CD14-positive monocyte (primary cell): Measurements from ENCODE around the gene KRTAP10-6. TPM values are rescaled to one million over a fixed set of nuclear protein-coding genes. Genes with fewer than 3 reads are reported as not detected.
"Not testable (repeated sequence)": the region's sequence is repeated elsewhere in the genome, so short reads cannot be mapped to it uniquely, and the experiment has no call there.

Source experiments
- DNase-seq, 3 donors: peaks; one replicate each; pipeline ENCODE4 v3.0.0-alpha.2; 2011 to 2022
- H2AFZ ChIP-seq: 2 replicates; pipeline ENCODE4 v1.6.0; 2012; ENCODE audit warnings: mild to moderate bottlenecking, low read depth, low read length, inconsistent platforms; ENCODE audit not compliant: insufficient read depth, poor library complexity, severe bottlenecking
- H3K27ac ChIP-seq, 2 donors: 1 replicate in 1 of 2; 2 replicates in 1 of 2; pipeline ENCODE4 v1.5.1; 2012 to 2013; ENCODE audit warnings: low read length in 2 of 2, control low read depth in 1 of 2, inconsistent platforms in 1 of 2, low read depth in 1 of 2, mild to moderate bottlenecking in 1 of 2
- H3K27me3 ChIP-seq, 2 donors: one replicate each; pipeline versions ENCODE4 v1.6.0 to v1.6.1; 2011 to 2013; ENCODE audit warnings: low read length in 2 of 2; ENCODE audit not compliant: control insufficient read depth in 2 of 2, insufficient read depth in 2 of 2
- H3K36me3 ChIP-seq, 2 donors: replicated peaks in 1 of 2; 1 replicate in 1 of 2; 2 replicates in 1 of 2; pipeline versions ENCODE4 v1.5.1 to v1.6.1; 2012 to 2013; ENCODE audit warnings: low read length in 2 of 2, control low read depth in 1 of 2, inconsistent platforms in 1 of 2, mild to moderate bottlenecking in 1 of 2; ENCODE audit not compliant: insufficient read depth in 2 of 2, control insufficient read depth in 1 of 2
- H3K4me1 ChIP-seq, 2 donors: 1 replicate in 1 of 2; 2 replicates in 1 of 2; pipeline versions ENCODE4 v1.5.1 to v1.6.1; 2012 to 2013; ENCODE audit warnings: low read length in 2 of 2, control low read depth in 1 of 2, inconsistent platforms in 1 of 2, mild to moderate bottlenecking in 1 of 2, moderate library complexity in 1 of 2; ENCODE audit not compliant: insufficient read depth in 2 of 2, control insufficient read depth in 1 of 2
- H3K4me2 ChIP-seq: replicated peaks from 2 replicates; pipeline ENCODE3; 2012; ENCODE audit warnings: low read length, moderate library complexity, mild to moderate bottlenecking; ENCODE audit not compliant: poor library complexity, severe bottlenecking; ENCODE audit errors: extremely low read depth
- H3K4me3 ChIP-seq, 3 experiments: fragments of 200-600 bp in 1 of 3; sonication (generic) in 1 of 3; replicated peaks in 1 of 3; 1 replicate in 2 of 3; 2 replicates in 1 of 3; pipeline ENCODE4 v1.5.1; 2011 to 2013; ENCODE audit warnings: low read length in 3 of 3, mild to moderate bottlenecking in 3 of 3, control low read depth in 2 of 3, low read depth in 2 of 3, inconsistent platforms in 1 of 3, moderate library complexity in 1 of 3
- H3K79me2 ChIP-seq: 2 replicates; pipeline ENCODE4 v1.6.0; 2012; ENCODE audit warnings: mild to moderate bottlenecking, control low read depth, inconsistent platforms, low read length, moderate library complexity; ENCODE audit not compliant: insufficient read depth
- H3K9ac ChIP-seq: 2 replicates; pipeline ENCODE4 v1.6.0; 2017; ENCODE audit warnings: low read length, mild to moderate bottlenecking; ENCODE audit not compliant: insufficient read depth, poor library complexity, severe bottlenecking
- H3K9me3 ChIP-seq, 2 donors: replicated peaks in 1 of 2; 1 replicate in 1 of 2; 2 replicates in 1 of 2; pipeline versions ENCODE4 v1.5.1 to v1.6.1; 2012 to 2013; ENCODE audit warnings: low read length in 2 of 2, control low read depth in 1 of 2; ENCODE audit not compliant: control insufficient read depth in 1 of 2, insufficient read depth in 1 of 2
- H4K20me1 ChIP-seq: 2 replicates; pipeline ENCODE4 v1.6.0; 2012; ENCODE audit warnings: mild to moderate bottlenecking, low read length, control low read depth, moderate library complexity; ENCODE audit not compliant: insufficient read depth
- H3K27ac Mint-ChIP-seq, 7 donors: one replicate each; pipeline ENCODE4 v1.8.0; 2020; ENCODE audit warnings: mild to moderate bottlenecking in 7 of 7, mixed read lengths in 7 of 7, moderate library complexity in 6 of 7, inconsistent platforms in 2 of 7
- H3K27me3 Mint-ChIP-seq, 3 donors: one replicate each; pipeline ENCODE4 v1.8.0; 2021 to 2022; ENCODE audit warnings: low read depth in 3 of 3, mild to moderate bottlenecking in 3 of 3, mixed read lengths in 3 of 3, moderate library complexity in 3 of 3, inconsistent platforms in 1 of 3
- H3K36me3 Mint-ChIP-seq, 2 donors: one replicate each; pipeline ENCODE4 v1.8.0; 2020; ENCODE audit warnings: mixed read lengths in 2 of 2, inconsistent platforms in 1 of 2, mild to moderate bottlenecking in 1 of 2
- H3K4me1 Mint-ChIP-seq: one replicate; pipeline ENCODE4 v1.8.0; 2020; ENCODE audit warnings: mild to moderate bottlenecking, mixed read lengths
- H3K4me3 Mint-ChIP-seq, 2 donors: one replicate each; pipeline ENCODE4 v1.8.0; 2020; ENCODE audit warnings: mild to moderate bottlenecking in 2 of 2, mixed read lengths in 2 of 2, moderate library complexity in 1 of 2
- H3K9me3 Mint-ChIP-seq, 7 donors: one replicate each; pipeline ENCODE4 v1.8.0; 2020 to 2022; ENCODE audit warnings: mixed read lengths in 7 of 7, mild to moderate bottlenecking in 6 of 7, moderate library complexity in 6 of 7, inconsistent platforms in 2 of 7
- CTCF ChIP-seq: fragments of 200-600 bp; IDR thresholded peaks from one replicate; pipeline ENCODE4 v1.8.0; 2022; ENCODE audit warnings: antibody characterized with exemption, mild to moderate bottlenecking
- WGBS: methylation state at CpG from one replicate; pipeline ENCODE4 v1.1.5; 2013; ENCODE audit warnings: missing lambda C conversion rate; ENCODE audit not compliant: insufficient coverage; 5-methylcytosine and 5-hydroxymethylcytosine counted together
- intact Hi-C, 2 donors: fragments of 100-400 bp; cut with micrococcal nuclease; formaldehyde crosslinking; loops; one replicate each; pipeline versions ENCODE4 v1.15.0 to v1.15.1; 2023
- polyA plus RNA-seq, 3 donors: library from polyadenylated mRNA; depleted of rRNA in 1 of 3; unstranded in 2 of 3; stranded (reverse) in 1 of 3; fragments of 300-500 nt in 2 of 3; fragments of >200 nt in 1 of 3; fragmentation: Illumina TruSeq in 2 of 3; gene quantifications; 1 replicate in 2 of 3; 2 replicates in 1 of 3; pipeline ENCODE4 v1.2.3, GENCODE V29; 2012 to 2021

Gene KRTAP10-6
- polyA plus RNA-seq, 3 donors = not detected

- Mint-ChIP-seq H3K9me3 (peaks cover 31 to 63% (median 52%) of the 10 kb centered on the region in 7 donors), H3K27ac (no peak overlapping the region), H3K4me3 (no peak overlapping the region), H3K27me3 (peaks cover 6 to 19% (median 7%) of the 10 kb centered on the region in 3 donors), H3K4me1 (no peaks in the 10 kb centered on the region), H3K36me3 (no peaks in the 10 kb centered on the region)
- Histone ChIP-seq H3K27me3 (no peaks in the 10 kb centered on the region), H3K36me3 (no peaks in the 10 kb centered on the region), H3K4me3 (no peak overlapping the region), H3K27ac (no peak overlapping the region), H3K4me2 (no peak overlapping the region), H4K20me1 (no peaks in the 10 kb centered on the region), H3K9me3 (peaks cover 29 to 34% of the 10 kb centered on the region in 2 donors), H3K4me1 (no peaks in the 10 kb centered on the region), H3K79me2 (no peaks in the 10 kb centered on the region), H2AFZ (no peak overlapping the region), H3K9ac (no peak overlapping the region)
- no peak for DNase-seq
- intact Hi-C loops = no loop called here
- TF ChIP-seq CTCF = no peak
- WGBS = 83% methylated on average over 18 of the region's 18 CpGs
Observed at GRCh38 chr21:44628707-44629391, 36.5 kb upstream of the KRTAP10-6 start.

- H3K36me3 ChIP-seq, DNase-seq, H3K4me3 Mint-ChIP-seq, H3K27ac Mint-ChIP-seq, H3K27me3 ChIP-seq, H3K27ac ChIP-seq, H4K20me1 ChIP-seq, H3K4me3 ChIP-seq, H3K4me2 ChIP-seq, H3K9ac ChIP-seq, H3K4me1 ChIP-seq, H3K79me2 ChIP-seq, H3K4me1 Mint-ChIP-seq, intact Hi-C loops, H3K36me3 Mint-ChIP-seq, H2AFZ ChIP-seq: not testable (repeated sequence)
- Mint-ChIP-seq H3K27me3 (peaks cover 6 to 18% (median 7%) of the 10 kb centered on the region in 3 donors), H3K9me3 (peaks cover 38 to 70% (median 56%) of the 10 kb centered on the region in 7 donors)
- WGBS = 52% methylated on average over 7 of the region's 15 CpGs
- peaks cover 37 to 39% of the 10 kb centered on the region in 2 donors for H3K9me3 ChIP-seq
Observed at GRCh38 chr21:44627831-44628233, 35.5 kb upstream of the KRTAP10-6 start.

- H2AFZ ChIP-seq, H4K20me1 ChIP-seq, H3K79me2 ChIP-seq, H3K27ac ChIP-seq, H3K4me2 ChIP-seq, H3K4me1 ChIP-seq, H3K36me3 ChIP-seq, intact Hi-C loops, H3K27me3 ChIP-seq, DNase-seq, H3K4me1 Mint-ChIP-seq, H3K9ac ChIP-seq, H3K36me3 Mint-ChIP-seq, H3K4me3 Mint-ChIP-seq, H3K4me3 ChIP-seq: not testable (repeated sequence)
- peak overlapping the region in 1 of 7 donors; percentile 25 for H3K27ac Mint-ChIP-seq
- WGBS = 84% methylated on average over 14 of the region's 20 CpGs
- peaks cover 6 to 14% (median 8%) of the 10 kb centered on the region in 3 donors for H3K27me3 Mint-ChIP-seq
- H3K9me3 ChIP-seq = peaks cover 38 to 42% of the 10 kb centered on the region in 2 donors
- peaks cover 42 to 69% (median 58%) of the 10 kb centered on the region in 7 donors for H3K9me3 Mint-ChIP-seq
Observed at GRCh38 chr21:44627181-44627822, 35.0 kb upstream of the KRTAP10-6 start.
